ENCODE data around the gene CBLB.

CBLB gene

GRCh38 chr3:105786241-105786640 lies 82.6 kb downstream of the CBLB start:
- no peak for TF ChIP-seq ZNF274 (IDR thresholded peaks at IDR 0.05; ENCODE audit: low read depth, low read length)
- H3K4me3 ChIP-seq (ENCODE audit: low read length), result no peak overlapping the region

GRCh38 chr3:105785803-105786202 lies 83.0 kb downstream of the CBLB start:
- no peak overlapping the region for H3K4me3 ChIP-seq (ENCODE audit: low read length)
- TF ChIP-seq ZNF274 (IDR thresholded peaks at IDR 0.05; ENCODE audit: low read depth, low read length), result no peak

GRCh38 chr3:105783631-105784030 lies 85.2 kb downstream of the CBLB start:
- TF ChIP-seq ZNF274 (IDR thresholded peaks at IDR 0.05; ENCODE audit: low read depth, low read length), result no peak
- no peak overlapping the region for H3K4me3 ChIP-seq (ENCODE audit: low read length)

- H3K4me3 ChIP-seq (ENCODE audit: low read length), result no peak overlapping the region
- no peak for TF ChIP-seq ZNF274 (IDR thresholded peaks at IDR 0.05; ENCODE audit: low read depth, low read length)
These were observed 86.9 kb downstream of the CBLB start for GRCh38 chr3:105781871-105782270.

GRCh38 chr3:105780107-105780506 lies 88.7 kb downstream of the CBLB start:
- no peak for TF ChIP-seq ZNF274 (IDR thresholded peaks at IDR 0.05; ENCODE audit: low read depth, low read length)
- H3K4me3 ChIP-seq (ENCODE audit: low read length), result no peak overlapping the region

- TF ChIP-seq ZNF274 (IDR thresholded peaks at IDR 0.05; ENCODE audit: low read depth, low read length), result no peak
These were observed 93.4 kb downstream of the CBLB start for GRCh38 chr3:105775368-105775767.

GRCh38 chr3:105774444-105775180 lies 94.2 kb downstream of the CBLB start:
- no peak for TF ChIP-seq ZNF274 (IDR thresholded peaks at IDR 0.05; ENCODE audit: low read depth, low read length)
- no peak overlapping the region for H3K4me3 ChIP-seq (ENCODE audit: low read length)

More at GRCh38 chr3:105775368-105775767, 93.4 kb downstream of the CBLB start:
- H3K4me3 ChIP-seq (ENCODE audit: low read length), result no peak overlapping the region

- H3K4me3 ChIP-seq (ENCODE audit: low read length), result no peak overlapping the region
- no peak for TF ChIP-seq ZNF274 (IDR thresholded peaks at IDR 0.05; ENCODE audit: low read depth, low read length)
These were observed 95.5 kb downstream of the CBLB start for GRCh38 chr3:105773291-105773690.

- no peak overlapping the region for H3K4me3 ChIP-seq (ENCODE audit: low read length)
- no peak for TF ChIP-seq ZNF274 (IDR thresholded peaks at IDR 0.05; ENCODE audit: low read depth, low read length)
These were observed 96.2 kb downstream of the CBLB start for GRCh38 chr3:105772635-105773034.

- H3K4me3 ChIP-seq (ENCODE audit: low read length), result no peak overlapping the region
- no peak for TF ChIP-seq ZNF274 (IDR thresholded peaks at IDR 0.05; ENCODE audit: low read depth, low read length)
These were observed 97.4 kb downstream of the CBLB start for GRCh38 chr3:105771392-105771791.

- TF ChIP-seq ZNF274 (IDR thresholded peaks at IDR 0.05; ENCODE audit: low read depth, low read length), result no peak
- no peak overlapping the region for H3K4me3 ChIP-seq (ENCODE audit: low read length)
These were observed 98.4 kb downstream of the CBLB start for GRCh38 chr3:105770410-105770809.

GRCh38 chr3:105767776-105768175 lies 101.0 kb downstream of the CBLB start:
- no peak for TF ChIP-seq ZNF274 (IDR thresholded peaks at IDR 0.05; ENCODE audit: low read depth, low read length)
- no peak overlapping the region for H3K4me3 ChIP-seq (ENCODE audit: low read length)

GRCh38 chr3:105767216-105767615 lies 101.6 kb downstream of the CBLB start:
- no peak for TF ChIP-seq ZNF274 (IDR thresholded peaks at IDR 0.05; ENCODE audit: low read depth, low read length)

GRCh38 chr3:105765308-105765639 lies 103.5 kb downstream of the CBLB start:
- no peak overlapping the region for H3K4me3 ChIP-seq (ENCODE audit: low read length)
- no peak for TF ChIP-seq ZNF274 (IDR thresholded peaks at IDR 0.05; ENCODE audit: low read depth, low read length)

More at GRCh38 chr3:105767216-105767615, 101.6 kb downstream of the CBLB start:
- no peak overlapping the region for H3K4me3 ChIP-seq (ENCODE audit: low read length)

- no peak for TF ChIP-seq ZNF274 (IDR thresholded peaks at IDR 0.05; ENCODE audit: low read depth, low read length)
- no peak overlapping the region for H3K4me3 ChIP-seq (ENCODE audit: low read length)
These were observed 104.2 kb downstream of the CBLB start for GRCh38 chr3:105764378-105765307.
